Prostate gland (tissue), 2 donors: ENCODE results near the gene RPS6KA1. TPM values are rescaled to one million over a fixed set of nuclear protein-coding genes. Genes with fewer than 3 reads are reported as not detected.
"Not testable (repeated sequence)": the region's sequence is repeated elsewhere in the genome, so short reads cannot be mapped to it uniquely, and the experiment has no call there.

Experiments
- DNase-seq: peaks from one replicate; pipeline ENCODE4 v3.0.0-alpha.2; 2019; ENCODE audit warnings: low spot score
- H3K27ac ChIP-seq, 2 donors: fragments of 200-600 bp; sonication (generic); 2 replicates each; pipeline ENCODE4 v1.5.1; 2017 to 2019
- H3K27me3 ChIP-seq: fragments of 200-600 bp; sonication (generic); replicated peaks from 2 replicates; pipeline ENCODE4 v1.5.1; 2019; ENCODE audit not compliant: insufficient read depth
- H3K36me3 ChIP-seq, 2 donors: fragments of 200-600 bp; sonication (generic); 1 replicate in 1 of 2; 2 replicates in 1 of 2; pipeline versions ENCODE4 v1.5.1 to v1.8.1; 2017 to 2019
- H3K4me1 ChIP-seq: fragments of 200-600 bp; sonication (generic); replicated peaks from 2 replicates; pipeline ENCODE4 v1.5.1; 2019
- H3K4me3 ChIP-seq, 2 donors: fragments of 200-600 bp; sonication (generic); 2 replicates each; pipeline ENCODE4 v1.5.1; 2017 to 2019
- H3K9me3 ChIP-seq: fragments of 200-600 bp; sonication (generic); 2 replicates; pipeline ENCODE4 v1.5.1; 2017
- CTCF ChIP-seq, 4 experiments: fragments of 200-600 bp in 2 of 4; fragments of 450-650 bp in 2 of 4; sonication (generic) in 2 of 4; IDR thresholded peaks; 1 replicate in 3 of 4; 2 replicates in 1 of 4; pipeline ENCODE4 v1.5.1; 2016 to 2019; ENCODE audit warnings: antibody characterized with exemption in 4 of 4, mild to moderate bottlenecking in 2 of 4, moderate library complexity in 2 of 4
- POLR2A ChIP-seq: fragments of 450-650 bp; IDR thresholded peaks from one replicate; pipeline ENCODE4 v1.6.1; 2016; ENCODE audit warnings: antibody characterized with exemption, mild to moderate bottlenecking
- POLR2AphosphoS5 ChIP-seq: sonication (generic); formaldehyde crosslinking; IDR thresholded peaks from one replicate; pipeline ENCODE4 v1.6.1; 2017; ENCODE audit warnings: antibody characterized with exemption
- WGBS: methylation state at CpG from one replicate; pipeline ENCODE4 v1.1.5; 2018; 5-methylcytosine and 5-hydroxymethylcytosine counted together
- intact Hi-C: fragments of 100-400 bp; cut with DNase I; formaldehyde crosslinking; loops from one replicate; pipeline ENCODE4 v1.14.2; 2022
- total RNA-seq, 2 donors: library from RNA; depleted of rRNA; stranded (reverse); fragments of >200 nt; gene quantifications; one replicate each; pipeline ENCODE4 v1.1.0, GENCODE V29; 2016

Gene RPS6KA1
- total RNA-seq, 2 donors from 2014 or later = 38.6 to 87.5 TPM

DNA sequence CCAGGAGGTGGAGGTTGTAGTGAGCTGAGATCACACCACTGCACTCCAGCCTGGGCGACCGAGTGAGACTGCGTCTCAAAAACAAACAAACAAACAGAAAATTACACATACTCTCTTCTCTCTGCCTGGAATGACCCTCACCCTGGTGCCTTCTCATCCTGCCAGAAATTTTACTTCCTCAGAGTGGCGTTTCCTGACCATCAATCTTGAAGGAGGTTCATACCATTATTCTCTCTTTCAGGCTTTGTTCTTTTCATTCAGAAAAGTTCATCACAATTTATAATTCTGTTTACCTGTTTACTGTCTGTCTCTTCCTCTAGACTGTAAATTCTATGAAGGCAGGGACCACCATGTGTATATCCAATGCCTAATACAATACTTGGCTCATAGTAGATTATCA is 79.3 kb downstream of the RPS6KA1 start:
- 70% methylated on average over 4 of the region's 4 CpGs for WGBS
- Histone ChIP-seq H3K36me3 (no peaks in the 10 kb centered on the region), H3K9me3 (no peaks in the 10 kb centered on the region), H3K4me1 (no peaks in the 10 kb centered on the region), H3K4me3 (no peak overlapping the region), H3K27me3 (no peaks in the 10 kb centered on the region), H3K27ac (no peak overlapping the region)
- no peak for TF ChIP-seq CTCF (IDR thresholded peaks at IDR 0.05)
- intact Hi-C loops = loop anchor here (10.0 kb wide), 1 partner anchor 266 kb away; no protein-coding TSS in a partner anchor
- no peak for DNase-seq

- intact Hi-C loops = no loop called here
- no peaks in the 10 kb centered on the region for H3K27me3 ChIP-seq
- DNase-seq = no peak
- 55% methylated on average over 2 of the region's 2 CpGs for WGBS
- H3K9me3 ChIP-seq = no peaks in the 10 kb centered on the region
- H3K36me3 ChIP-seq = no peaks in the 10 kb centered on the region
- no peak overlapping the region for H3K4me3 ChIP-seq
- H3K27ac ChIP-seq = no peak overlapping the region
- TF ChIP-seq POLR2AphosphoS5 (no peak), POLR2A (no peak), CTCF (IDR thresholded peaks at IDR 0.05) (no peak)
- H3K4me1 ChIP-seq = no peaks in the 10 kb centered on the region
Measured at GRCh38 chr1:26610781-26611180, 81.2 kb downstream of the RPS6KA1 start.

- H3K27ac ChIP-seq, H3K4me1 ChIP-seq, DNase-seq, H3K9me3 ChIP-seq, intact Hi-C loops, H3K4me3 ChIP-seq, H3K27me3 ChIP-seq, H3K36me3 ChIP-seq: not testable (repeated sequence)
- 93% methylated on average over 4 of the region's 4 CpGs for WGBS
Measured at GRCh38 chr1:26612627-26613026, 83.1 kb downstream of the RPS6KA1 start.

DNA sequence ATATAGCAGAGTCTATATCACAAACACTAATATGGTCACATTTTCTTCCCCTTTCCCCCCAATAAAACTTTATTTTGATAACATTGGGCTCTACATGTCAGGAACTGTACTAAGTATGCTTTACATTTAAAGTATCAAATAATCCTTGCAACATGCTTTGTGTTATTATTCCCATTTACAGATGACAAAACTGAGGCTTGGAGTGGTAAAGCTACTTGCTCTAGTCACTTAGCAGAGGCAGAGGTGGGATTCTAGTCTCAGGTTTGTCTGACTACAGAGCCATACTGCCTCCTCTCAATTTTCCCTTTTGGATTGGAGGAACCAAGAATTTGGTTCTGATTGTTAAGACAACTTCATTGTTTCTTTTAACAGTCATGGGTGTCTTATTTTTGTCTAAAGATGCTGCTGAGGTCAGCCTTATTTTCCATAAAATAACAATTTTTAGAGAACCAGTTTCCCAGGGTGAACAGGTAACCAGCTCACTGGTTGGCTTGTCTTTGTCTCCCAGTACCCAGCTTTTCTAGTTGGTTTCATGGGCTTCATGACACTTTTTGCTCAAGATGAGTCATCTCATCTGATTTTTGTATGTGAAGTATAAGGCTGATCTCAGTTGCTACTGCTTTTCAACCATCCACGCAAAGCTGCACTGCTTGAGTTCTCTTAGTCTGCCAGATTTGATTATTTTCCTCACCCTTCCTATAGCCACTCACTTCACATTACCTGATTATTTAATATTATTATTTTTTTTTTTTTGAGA is 85.3 kb downstream of the RPS6KA1 start:
- WGBS = 100% methylated on average over 1 of the region's 1 CpG

GRCh38 chr1:26616881-26617280 is 87.3 kb downstream of the RPS6KA1 start:
- TF ChIP-seq POLR2A (no peak), CTCF (IDR thresholded peaks at IDR 0.05) (no peak), POLR2AphosphoS5 (no peak)
- intact Hi-C loops = no loop called here

More for the DNA sequence above, 85.3 kb downstream of the RPS6KA1 start:
- no peak overlapping the region for H3K27ac ChIP-seq
- no peak overlapping the region for H3K4me3 ChIP-seq
- H3K27me3 ChIP-seq = no peaks in the 10 kb centered on the region
- TF ChIP-seq POLR2A (no peak), POLR2AphosphoS5 (no peak), CTCF (IDR thresholded peaks at IDR 0.05) (no peak)
- H3K36me3 ChIP-seq = no peaks in the 10 kb centered on the region
- intact Hi-C loops = no loop called here
- no peaks in the 10 kb centered on the region for H3K9me3 ChIP-seq
- peaks cover 8% of the 10 kb centered on the region for H3K4me1 ChIP-seq
- DNase-seq = no peak

More at GRCh38 chr1:26616881-26617280, 87.3 kb downstream of the RPS6KA1 start:
- Histone ChIP-seq H3K9me3 (no peaks in the 10 kb centered on the region), H3K36me3 (no peaks in the 10 kb centered on the region), H3K4me1 (peaks cover 8% of the 10 kb centered on the region), H3K4me3 (no peak overlapping the region), H3K27ac (no peak overlapping the region), H3K27me3 (no peaks in the 10 kb centered on the region)
- WGBS = 98% methylated on average over 2 of the region's 2 CpGs
- DNase-seq = no peak
